Activated CD4-positive, alpha-beta memory T cell treated with anti-CD3 and anti-CD28 coated beads, Interleukin-2, amount 10 ng/mL, durations not matched to agents 7 days and 5 days (primary cell): ENCODE data around the gene MYRF. TPM values are rescaled to one million over a fixed set of nuclear protein-coding genes. Genes with fewer than 3 reads are reported as not detected.

Experiments used
- CTCF ChIA-PET: fragments of 350-600 bp; sonication (Branson Sonifier 250); formaldehyde crosslinking; loops from one replicate; lab custom pipeline; 2021; ENCODE audit warnings: antibody characterized with exemption, inconsistent platforms; lab: Charles Lee
- POLR2A ChIA-PET: fragments of 350-600 bp; sonication (Branson Sonifier 250); formaldehyde crosslinking; loops from one replicate; lab custom pipeline; 2021; ENCODE audit warnings: antibody characterized with exemption; lab: Charles Lee
- DNase-seq: peaks from one replicate; pipeline ENCODE4 v3.0.0-alpha.2; 2020
- H3K27ac Mint-ChIP-seq: one replicate; pipeline ENCODE4 v1.8.0; 2021; ENCODE audit warnings: mild to moderate bottlenecking, mixed read lengths
- H3K27me3 Mint-ChIP-seq: one replicate; pipeline ENCODE4 v1.8.0; 2021; ENCODE audit warnings: mixed read lengths
- H3K36me3 Mint-ChIP-seq: one replicate; pipeline ENCODE4 v1.8.0; 2021; ENCODE audit warnings: low read depth, mixed read lengths
- H3K4me1 Mint-ChIP-seq: one replicate; pipeline ENCODE4 v1.8.0; 2021; ENCODE audit warnings: mixed read lengths
- H3K4me3 Mint-ChIP-seq: one replicate; pipeline ENCODE4 v1.8.0; 2021; ENCODE audit warnings: mild to moderate bottlenecking, mixed read lengths
- H3K9me3 Mint-ChIP-seq: one replicate; pipeline ENCODE4 v1.8.0; 2021; ENCODE audit warnings: mixed read lengths
- total RNA-seq, 2 experiments: library from RNA; stranded (reverse); gene quantifications; one replicate each; pipeline ENCODE4 v1.2.3, GENCODE V29; 2021

Gene MYRF
- total RNA-seq, 2 experiments from 2014 or later: 4.6 to 4.9 TPM

- H3K27ac Mint-ChIP-seq: no peak overlapping the region
- H3K36me3 Mint-ChIP-seq: peaks cover 76% of the 10 kb centered on the region
- CTCF ChIA-PET: interaction anchor here (1.2 to 5.2 kb wide), 4 partner anchors 15 to 313 kb away, joined by 3 to 81 read pairs (median 4); partner anchors contain the start of genes FADS1 and FADS2
- POLR2A ChIA-PET: interaction anchor here (1.6 to 4.0 kb wide), 2 partner anchors 11 to 16 kb away, joined by 4 to 29 read pairs; partner anchors contain the start of gene FADS1
- no peak overlapping the region for H3K4me3 Mint-ChIP-seq
- H3K9me3 Mint-ChIP-seq: no peaks in the 10 kb centered on the region
- H3K4me1 Mint-ChIP-seq: peaks cover 47% of the 10 kb centered on the region
- DNase-seq: no peak
- H3K27me3 Mint-ChIP-seq: no peaks in the 10 kb centered on the region
Measured at GRCh38 chr11:61799665-61800284, 47.3 kb downstream of the MYRF start.

- Mint-ChIP-seq H3K36me3 (peaks cover 75% of the 10 kb centered on the region), H3K4me1 (peaks cover 39% of the 10 kb centered on the region), H3K27me3 (no peaks in the 10 kb centered on the region), H3K27ac (no peak overlapping the region), H3K4me3 (no peak overlapping the region), H3K9me3 (no peaks in the 10 kb centered on the region)
- no peak for DNase-seq
- ChIA-PET POLR2A (interaction anchor here (1.2 to 4.2 kb wide), 6 partner anchors 8 to 307 kb away, joined by 3 to 31 read pairs (median 4); partner anchors contain the start of genes FADS1, FEN1 and TMEM258), CTCF (interaction anchor here (1.1 to 2.4 kb wide), 4 partner anchors 9 to 307 kb away, joined by 3 to 9 read pairs (median 4); no protein-coding TSS in a partner anchor)
Measured at GRCh38 chr11:61800331-61801281, 48.2 kb downstream of the MYRF start.

- H3K27ac Mint-ChIP-seq: no peak overlapping the region
- ChIA-PET CTCF (interaction anchor here (0.6 to 2.4 kb wide), 2 partner anchors 38 to 279 kb away, joined by 3 to 9 read pairs; no protein-coding TSS in a partner anchor), POLR2A (interaction anchor here (4.2 kb wide), 1 partner anchor 10 kb away, joined by 31 read pairs; the partner anchor contains the start of genes FEN1 and TMEM258)
- H3K36me3 Mint-ChIP-seq: peaks cover 72% of the 10 kb centered on the region
- H3K4me3 Mint-ChIP-seq: no peak overlapping the region
- no peaks in the 10 kb centered on the region for H3K27me3 Mint-ChIP-seq
- no peak for DNase-seq
- no peaks in the 10 kb centered on the region for H3K9me3 Mint-ChIP-seq
- H3K4me1 Mint-ChIP-seq: peaks cover 20% of the 10 kb centered on the region
Measured at GRCh38 chr11:61802605-61803004, 50.2 kb downstream of the MYRF start.

- Mint-ChIP-seq H3K9me3 (no peaks in the 10 kb centered on the region), H3K27me3 (no peaks in the 10 kb centered on the region)
- CTCF ChIA-PET: interaction anchor here (1.5 to 1.7 kb wide), 2 partner anchors 11 to 304 kb away, joined by 3 to 5 read pairs; no protein-coding TSS in a partner anchor
Measured at GRCh38 chr11:61803889-61804647, 51.6 kb downstream of the MYRF start.

GRCh38 chr11:61805146-61805545 lies 52.7 kb downstream of the MYRF start:
- H3K27me3 Mint-ChIP-seq: no peaks in the 10 kb centered on the region
- no peak overlapping the region for H3K27ac Mint-ChIP-seq
- DNase-seq: no peak
- no peaks in the 10 kb centered on the region for H3K9me3 Mint-ChIP-seq
- peaks cover 5% of the 10 kb centered on the region for H3K4me1 Mint-ChIP-seq
- H3K4me3 Mint-ChIP-seq: no peak overlapping the region
- ChIA-PET POLR2A (interaction anchor here (2.2 to 3.9 kb wide), 2 partner anchors 11 to 12 kb away, joined by 13 to 19 read pairs; partner anchors contain the start of genes FADS1, FEN1 and TMEM258), CTCF (interaction anchor here (3.4 kb wide), 1 partner anchor 8 kb away, joined by 32 read pairs; no protein-coding TSS in a partner anchor)
- H3K36me3 Mint-ChIP-seq: peaks cover 64% of the 10 kb centered on the region

More at GRCh38 chr11:61803889-61804647, 51.6 kb downstream of the MYRF start:
- Mint-ChIP-seq H3K4me3 (no peak overlapping the region), H3K36me3 (peaks cover 69% of the 10 kb centered on the region), H3K27ac (peak overlapping the region; percentile 7), H3K4me1 (peaks cover 13% of the 10 kb centered on the region)
- POLR2A ChIA-PET: interaction anchor here (0.8 to 4.2 kb wide), 3 partner anchors 9 to 12 kb away, joined by 3 to 31 read pairs (median 3); partner anchors contain the start of genes FEN1 and TMEM258
- DNase-seq: no peak

- H3K4me3 Mint-ChIP-seq: no peak overlapping the region
Measured at GRCh38 chr11:61806785-61807184, 54.3 kb downstream of the MYRF start.

GRCh38 chr11:61810671-61811175 lies 58.3 kb downstream of the MYRF start:
- Mint-ChIP-seq H3K4me1 (peaks cover 9% of the 10 kb centered on the region), H3K9me3 (no peaks in the 10 kb centered on the region), H3K4me3 (no peak overlapping the region), H3K27me3 (no peaks in the 10 kb centered on the region), H3K36me3 (peaks cover 64% of the 10 kb centered on the region), H3K27ac (no peak overlapping the region)
- POLR2A ChIA-PET: no interaction called here
- CTCF ChIA-PET: interaction anchor here (2.1 kb wide), 1 partner anchor 14 kb away, joined by 8 read pairs; no protein-coding TSS in a partner anchor
- no peak for DNase-seq

More at GRCh38 chr11:61806785-61807184, 54.3 kb downstream of the MYRF start:
- POLR2A ChIA-PET: interaction anchor here (0.7 to 3.9 kb wide), 5 partner anchors 9 to 1175 kb away, joined by 3 to 19 read pairs (median 13); partner anchors contain the start of genes FADS1, FEN1 and TMEM258
- CTCF ChIA-PET: interaction anchor here (1.1 to 3.4 kb wide), 3 partner anchors 9 to 275 kb away, joined by 3 to 32 read pairs (median 5); no protein-coding TSS in a partner anchor
- no peaks in the 10 kb centered on the region for H3K27me3 Mint-ChIP-seq
- H3K4me1 Mint-ChIP-seq: no peaks in the 10 kb centered on the region
- H3K27ac Mint-ChIP-seq: no peak overlapping the region
- H3K9me3 Mint-ChIP-seq: no peaks in the 10 kb centered on the region
- peaks cover 64% of the 10 kb centered on the region for H3K36me3 Mint-ChIP-seq
- DNase-seq: no peak

GRCh38 chr11:61811831-61812230 lies 59.4 kb downstream of the MYRF start:
- DNase-seq: no peak
- Mint-ChIP-seq H3K27ac (no peak overlapping the region), H3K27me3 (no peaks in the 10 kb centered on the region), H3K9me3 (no peaks in the 10 kb centered on the region), H3K36me3 (peaks cover 63% of the 10 kb centered on the region), H3K4me3 (no peak overlapping the region), H3K4me1 (peaks cover 9% of the 10 kb centered on the region)
- ChIA-PET POLR2A (interaction anchor here (5.3 kb wide), 1 partner anchor 18 kb away, joined by 81 read pairs; the partner anchor contains the start of genes FEN1 and TMEM258), CTCF (interaction anchor here (6.5 kb wide), 1 partner anchor 15 kb away, joined by 81 read pairs; no protein-coding TSS in a partner anchor)

- CTCF ChIA-PET: interaction anchor here (6.5 kb wide), 1 partner anchor 16 kb away, joined by 81 read pairs; no protein-coding TSS in a partner anchor
- H3K36me3 Mint-ChIP-seq: peaks cover 53% of the 10 kb centered on the region
- POLR2A ChIA-PET: interaction anchor here (0.8 to 5.3 kb wide), 3 partner anchors 11 to 19 kb away, joined by 3 to 81 read pairs (median 6); partner anchors contain the start of genes FEN1 and TMEM258
Measured at GRCh38 chr11:61812736-61813411, 60.4 kb downstream of the MYRF start.

GRCh38 chr11:61814247-61814957 lies 62.0 kb downstream of the MYRF start:
- ChIA-PET POLR2A (interaction anchor here (1.1 to 7.1 kb wide), 14 partner anchors 8 to 309 kb away, joined by 3 to 81 read pairs (median 8); partner anchors contain the start of genes FADS2, FEN1, FTH1 and INCENP), CTCF (interaction anchor here (0.9 to 6.5 kb wide), 9 partner anchors 13 to 268 kb away, joined by 3 to 81 read pairs (median 5); partner anchors contain the start of gene FADS2)
- H3K9me3 Mint-ChIP-seq: no peaks in the 10 kb centered on the region
- peaks cover 11% of the 10 kb centered on the region for H3K4me1 Mint-ChIP-seq
- peak overlapping the region; percentile 97 for H3K4me3 Mint-ChIP-seq
- H3K36me3 Mint-ChIP-seq: peaks cover 47% of the 10 kb centered on the region
- peak overlapping the region; percentile 83 for H3K27ac Mint-ChIP-seq
- H3K27me3 Mint-ChIP-seq: peaks cover 11% of the 10 kb centered on the region
- peak; percentile 42 for DNase-seq

More at GRCh38 chr11:61812736-61813411, 60.4 kb downstream of the MYRF start:
- H3K4me1 Mint-ChIP-seq: peaks cover 11% of the 10 kb centered on the region
- H3K4me3 Mint-ChIP-seq: no peak overlapping the region
- no peak overlapping the region for H3K27ac Mint-ChIP-seq
- no peaks in the 10 kb centered on the region for H3K9me3 Mint-ChIP-seq
- DNase-seq: no peak
- H3K27me3 Mint-ChIP-seq: peaks cover 9% of the 10 kb centered on the region
